Measurements from ENCODE around the gene PRIMPOL. TPM values are rescaled to one million over a fixed set of nuclear protein-coding genes. Genes with fewer than 3 reads are reported as not detected.
"Not testable (repeated sequence)": the region's sequence is repeated elsewhere in the genome, so short reads cannot be mapped to it uniquely, and the experiment has no call there.

Gene PRIMPOL
- total RNA-seq, 1 experiment from 2014 or later, result 12.7 TPM

DNA sequence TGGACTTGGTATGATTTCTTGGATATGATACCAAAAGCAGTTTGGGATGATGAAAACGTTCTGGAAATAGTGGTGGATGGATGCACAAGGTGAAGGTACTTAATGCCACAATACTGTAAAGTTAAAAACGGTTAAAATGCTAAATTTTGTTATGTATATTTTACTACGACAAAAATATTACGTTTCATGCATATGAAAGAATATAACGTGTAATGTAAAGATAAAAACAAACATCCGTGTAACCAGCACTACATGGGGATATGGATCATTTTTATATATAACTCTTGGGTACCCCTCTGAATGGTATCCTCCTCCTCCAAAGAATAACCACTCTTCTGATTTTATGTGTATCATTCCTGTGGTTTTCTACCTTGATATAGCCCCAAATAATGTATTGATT, 85.2 kb downstream of the PRIMPOL start:
- TSS peak; percentile 81 for BruUV-seq (replicated peaks)
- H3K27ac Mint-ChIP-seq (ENCODE audit: unreplicated experiment), result no peak overlapping the region
- no peaks in the 10 kb centered on the region for H3K9me3 Mint-ChIP-seq (ENCODE audit: low read depth, unreplicated experiment)
- peaks cover 40% of the 10 kb centered on the region for H3K36me3 Mint-ChIP-seq (ENCODE audit: insufficient read depth, unreplicated experiment)
- CTCF ChIA-PET, result interaction anchor here (0.9 to 1.4 kb wide), 2 partner anchors 11 to 71 kb away, joined by 3 to 13 read pairs; no protein-coding TSS in a partner anchor
- intact Hi-C loops (cut with micrococcal nuclease; ENCODE audit: unreplicated experiment), result no loop called here
- H3K4me3 Mint-ChIP-seq (ENCODE audit: low read depth, unreplicated experiment), result peak overlapping the region; percentile 96
- peaks cover 5% of the 10 kb centered on the region for H3K4me1 Mint-ChIP-seq (ENCODE audit: low read depth, unreplicated experiment)
- no peaks in the 10 kb centered on the region for H3K27me3 Mint-ChIP-seq (ENCODE audit: unreplicated experiment)
- TF ChIP-seq, protein P1, sequence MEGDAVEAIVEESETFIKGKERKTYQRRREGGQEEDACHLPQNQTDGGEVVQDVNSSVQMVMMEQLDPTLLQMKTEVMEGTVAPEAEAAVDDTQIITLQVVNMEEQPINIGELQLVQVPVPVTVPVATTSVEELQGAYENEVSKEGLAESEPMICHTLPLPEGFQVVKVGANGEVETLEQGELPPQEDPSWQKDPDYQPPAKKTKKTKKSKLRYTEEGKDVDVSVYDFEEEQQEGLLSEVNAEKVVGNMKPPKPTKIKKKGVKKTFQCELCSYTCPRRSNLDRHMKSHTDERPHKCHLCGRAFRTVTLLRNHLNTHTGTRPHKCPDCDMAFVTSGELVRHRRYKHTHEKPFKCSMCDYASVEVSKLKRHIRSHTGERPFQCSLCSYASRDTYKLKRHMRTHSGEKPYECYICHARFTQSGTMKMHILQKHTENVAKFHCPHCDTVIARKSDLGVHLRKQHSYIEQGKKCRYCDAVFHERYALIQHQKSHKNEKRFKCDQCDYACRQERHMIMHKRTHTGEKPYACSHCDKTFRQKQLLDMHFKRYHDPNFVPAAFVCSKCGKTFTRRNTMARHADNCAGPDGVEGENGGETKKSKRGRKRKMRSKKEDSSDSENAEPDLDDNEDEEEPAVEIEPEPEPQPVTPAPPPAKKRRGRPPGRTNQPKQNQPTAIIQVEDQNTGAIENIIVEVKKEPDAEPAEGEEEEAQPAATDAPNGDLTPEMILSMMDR (IDR thresholded peaks at IDR 0.05; ENCODE audit: unreplicated experiment), result no peak
- DNase-seq, result no peak

- DNase-seq; H3K27me3 Mint-ChIP-seq (ENCODE audit: unreplicated experiment); H3K9me3 Mint-ChIP-seq (ENCODE audit: low read depth, unreplicated experiment); H3K27ac Mint-ChIP-seq (ENCODE audit: unreplicated experiment); intact Hi-C loops (cut with micrococcal nuclease; ENCODE audit: unreplicated experiment); H3K36me3 Mint-ChIP-seq (ENCODE audit: insufficient read depth, unreplicated experiment); CTCF ChIA-PET; H3K4me3 Mint-ChIP-seq (ENCODE audit: low read depth, unreplicated experiment); BruUV-seq (replicated peaks): not testable (repeated sequence)
- peaks cover 11% of the 10 kb centered on the region for H3K4me1 Mint-ChIP-seq (ENCODE audit: low read depth, unreplicated experiment)
Measured at GRCh38 chr4:184739575-184739974, 90.0 kb downstream of the PRIMPOL start.

GRCh38 chr4:184740980-184741391, 91.4 kb downstream of the PRIMPOL start:
- CTCF ChIA-PET, result no interaction called here
- intact Hi-C loops (cut with micrococcal nuclease; ENCODE audit: unreplicated experiment), result no loop called here
- no peak overlapping the region for H3K27ac Mint-ChIP-seq (ENCODE audit: unreplicated experiment)

DNA sequence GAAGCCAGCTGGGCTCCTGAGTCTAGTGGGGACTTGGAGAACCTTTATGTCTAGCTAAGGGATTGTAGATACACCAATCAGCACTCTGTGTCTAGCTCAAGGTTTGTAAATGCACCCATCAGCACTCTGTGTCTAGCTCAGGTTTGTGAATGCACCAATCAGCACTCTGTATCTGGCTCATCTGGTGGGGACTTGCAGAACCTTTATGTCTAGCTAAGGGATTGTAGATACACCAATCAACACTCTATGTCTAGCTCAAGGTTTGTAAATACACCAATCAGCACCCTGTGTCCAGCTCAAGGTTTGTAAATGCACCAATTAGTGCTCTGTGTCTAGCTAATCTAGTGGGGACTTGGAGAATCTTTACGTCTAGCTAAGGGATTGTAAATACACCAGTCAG, 92.1 kb downstream of the PRIMPOL start:
- intact Hi-C loops (cut with micrococcal nuclease; ENCODE audit: unreplicated experiment); BruUV-seq (replicated peaks); H3K27me3 Mint-ChIP-seq (ENCODE audit: unreplicated experiment): not testable (repeated sequence)

More at GRCh38 chr4:184740980-184741391, 91.4 kb downstream of the PRIMPOL start:
- BruUV-seq (replicated peaks), result no TSS peak
- Mint-ChIP-seq H3K9me3 (ENCODE audit: low read depth, unreplicated experiment) (no peaks in the 10 kb centered on the region), H3K4me3 (ENCODE audit: low read depth, unreplicated experiment) (no peak overlapping the region), H3K4me1 (ENCODE audit: low read depth, unreplicated experiment) (peaks cover 14% of the 10 kb centered on the region), H3K36me3 (ENCODE audit: insufficient read depth, unreplicated experiment) (peaks cover under 1% of the 10 kb centered on the region), H3K27me3 (ENCODE audit: unreplicated experiment) (no peaks in the 10 kb centered on the region)
- DNase-seq, result no peak
- TF ChIP-seq, protein P1 (IDR thresholded peaks at IDR 0.05; ENCODE audit: unreplicated experiment), result no peak

DNA sequence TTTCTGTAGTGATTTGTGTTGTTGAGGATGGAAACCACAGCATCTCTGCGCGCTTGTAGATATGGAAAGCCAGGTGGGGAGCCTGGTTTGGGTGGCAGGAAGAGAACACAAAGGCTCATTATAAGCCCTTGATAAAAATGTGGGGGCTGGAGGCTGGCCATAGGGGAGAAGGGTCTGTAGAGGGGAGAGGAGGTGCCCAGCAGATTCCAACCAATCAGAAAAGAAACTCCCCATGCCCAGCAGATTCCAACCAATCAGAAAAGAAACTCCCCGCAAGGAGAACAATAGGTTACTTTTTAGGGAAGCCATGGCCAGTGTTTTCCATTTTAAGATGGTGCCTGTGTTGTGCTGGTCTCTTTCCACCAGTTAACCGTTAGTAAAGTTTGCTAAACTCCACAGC, 94.1 kb downstream of the PRIMPOL start:
- CTCF ChIA-PET, result no interaction called here

More for the DNA sequence above, 92.1 kb downstream of the PRIMPOL start:
- peaks cover 21% of the 10 kb centered on the region for H3K4me1 Mint-ChIP-seq (ENCODE audit: low read depth, unreplicated experiment)
- H3K27ac Mint-ChIP-seq (ENCODE audit: unreplicated experiment); DNase-seq; H3K9me3 Mint-ChIP-seq (ENCODE audit: low read depth, unreplicated experiment); H3K4me3 Mint-ChIP-seq (ENCODE audit: low read depth, unreplicated experiment); H3K36me3 Mint-ChIP-seq (ENCODE audit: insufficient read depth, unreplicated experiment); CTCF ChIA-PET: not testable (repeated sequence)

More for the DNA sequence above, 94.1 kb downstream of the PRIMPOL start:
- H3K27ac Mint-ChIP-seq (ENCODE audit: unreplicated experiment), result no peak overlapping the region
- no peak for DNase-seq
- H3K4me1 Mint-ChIP-seq (ENCODE audit: low read depth, unreplicated experiment), result peaks cover 39% of the 10 kb centered on the region
- no peaks in the 10 kb centered on the region for H3K27me3 Mint-ChIP-seq (ENCODE audit: unreplicated experiment)
- BruUV-seq (replicated peaks), result no TSS peak
- TF ChIP-seq, protein P1 (IDR thresholded peaks at IDR 0.05; ENCODE audit: unreplicated experiment), result no peak
- intact Hi-C loops (cut with micrococcal nuclease; ENCODE audit: unreplicated experiment), result no loop called here
- no peak overlapping the region for H3K4me3 Mint-ChIP-seq (ENCODE audit: low read depth, unreplicated experiment)
- no peaks in the 10 kb centered on the region for H3K9me3 Mint-ChIP-seq (ENCODE audit: low read depth, unreplicated experiment)
- H3K36me3 Mint-ChIP-seq (ENCODE audit: insufficient read depth, unreplicated experiment), result peaks cover 18% of the 10 kb centered on the region
